Activated CD8-positive, alpha-beta memory T cell treated with anti-CD3 and anti-CD28 coated beads for 48 hours (primary cell): ENCODE data around the gene AMMECR1L.
"Not testable (repeated sequence)": the region's sequence is repeated elsewhere in the genome, so short reads cannot be mapped to it uniquely, and the experiment has no call there.

Source experiments
- DNase-seq, 3 experiments: peaks; one replicate each; pipeline ENCODE4 v3.0.0-alpha.2; 2020; ENCODE audit warnings: low read depth in 2 of 3, low spot score in 2 of 3

The AMMECR1L gene

GRCh38 chr2:127887082-127887775, 1.5 kb upstream of the AMMECR1L start:
- DNase-seq: no peak

- DNase-seq: not testable (repeated sequence)
Measured at GRCh38 chr2:127886593-127886935, 808 bp upstream of the AMMECR1L start.

GRCh38 chr2:127884861-127885740, 655 bp downstream of the AMMECR1L start:
- peak in 1 of 3 experiments; percentile 7 for DNase-seq

- no peak for DNase-seq
Measured at GRCh38 chr2:127884436-127884835, 1.3 kb downstream of the AMMECR1L start.

- DNase-seq: no peak
Measured at GRCh38 chr2:127879899-127880298, 5.9 kb downstream of the AMMECR1L start.

GRCh38 chr2:127877626-127878025, 8.1 kb downstream of the AMMECR1L start:
- no peak for DNase-seq

- DNase-seq: no peak
Measured at GRCh38 chr2:127877136-127877535, 8.6 kb downstream of the AMMECR1L start.

GRCh38 chr2:127874378-127875269, 11.1 kb downstream of the AMMECR1L start:
- DNase-seq: no peak

- no peak for DNase-seq
Measured at GRCh38 chr2:127873707-127874303, 12.0 kb downstream of the AMMECR1L start.

GRCh38 chr2:127872354-127872753, 13.4 kb downstream of the AMMECR1L start:
- DNase-seq: no peak

- no peak for DNase-seq
Measured at GRCh38 chr2:127865926-127866325, 19.8 kb downstream of the AMMECR1L start.

- no peak for DNase-seq
Measured at GRCh38 chr2:127864877-127865276, 20.9 kb downstream of the AMMECR1L start.

- DNase-seq: no peak
Measured at GRCh38 chr2:127862228-127862627, 23.5 kb downstream of the AMMECR1L start.

GRCh38 chr2:127860130-127860529, 25.6 kb downstream of the AMMECR1L start:
- DNase-seq: no peak

GRCh38 chr2:127859712-127860085, 26.1 kb downstream of the AMMECR1L start:
- no peak for DNase-seq

- DNase-seq: no peak
Measured at GRCh38 chr2:127857265-127857808, 28.4 kb downstream of the AMMECR1L start.

GRCh38 chr2:127853671-127854070, 32.1 kb downstream of the AMMECR1L start:
- DNase-seq: no peak

GRCh38 chr2:127852388-127852787, 33.4 kb downstream of the AMMECR1L start:
- no peak for DNase-seq

- DNase-seq: no peak
Measured at GRCh38 chr2:127847931-127848330, 37.8 kb downstream of the AMMECR1L start.

GRCh38 chr2:127844973-127845372, 40.8 kb downstream of the AMMECR1L start:
- DNase-seq: no peak

GRCh38 chr2:127843677-127844076, 42.1 kb downstream of the AMMECR1L start:
- no peak for DNase-seq
